ENCODE results near the gene PGGT1B.

The PGGT1B gene

GRCh38 chr5:115181757-115182156 is 80.9 kb downstream of the PGGT1B start:
- no peak for DNase-seq

DNA sequence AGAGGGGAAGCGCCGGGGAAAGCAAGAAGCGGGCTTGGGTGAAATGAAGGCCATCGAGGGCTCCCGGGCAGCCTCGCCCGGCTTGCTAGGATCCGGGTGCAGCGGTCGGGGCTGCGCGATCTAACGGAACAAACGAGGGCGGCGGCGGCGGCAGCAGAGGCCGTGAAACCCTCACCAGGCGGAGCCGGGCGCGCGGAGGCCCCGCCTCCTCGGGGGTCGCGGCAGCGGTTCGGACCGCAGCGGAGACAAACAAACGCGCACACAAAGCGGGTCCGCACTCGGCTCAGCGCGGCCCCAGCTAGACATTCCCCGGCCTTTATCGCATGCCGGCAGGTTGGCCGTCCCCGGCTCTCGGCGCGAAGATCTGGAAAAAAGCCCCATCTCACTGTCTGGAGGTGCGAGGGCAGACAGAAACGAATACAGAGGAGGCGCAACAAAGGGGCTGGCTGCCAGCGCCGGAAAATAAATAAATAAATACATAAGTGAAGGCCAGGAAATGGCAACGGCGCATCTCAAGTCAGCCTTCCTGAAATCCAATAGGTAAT is 82.4 kb downstream of the PGGT1B start:
- DNase-seq = peak in 11 of 51 donors; percentile 7 to 59 (median 14)

GRCh38 chr5:115179394-115180164 is 83.1 kb downstream of the PGGT1B start:
- peak in 9 of 51 donors; percentile 9 to 34 (median 20) for DNase-seq

- DNase-seq = peak in 2 of 51 donors; percentile 16 to 22
Observed at GRCh38 chr5:115179030-115179393, 83.7 kb downstream of the PGGT1B start.

- peak in 1 of 51 donors; percentile 26 for DNase-seq
Observed at GRCh38 chr5:115170929-115171510, 91.7 kb downstream of the PGGT1B start.

GRCh38 chr5:115170134-115170928 is 92.3 kb downstream of the PGGT1B start:
- DNase-seq = peak in 7 of 51 donors; percentile 20 to 58 (median 39)

DNA sequence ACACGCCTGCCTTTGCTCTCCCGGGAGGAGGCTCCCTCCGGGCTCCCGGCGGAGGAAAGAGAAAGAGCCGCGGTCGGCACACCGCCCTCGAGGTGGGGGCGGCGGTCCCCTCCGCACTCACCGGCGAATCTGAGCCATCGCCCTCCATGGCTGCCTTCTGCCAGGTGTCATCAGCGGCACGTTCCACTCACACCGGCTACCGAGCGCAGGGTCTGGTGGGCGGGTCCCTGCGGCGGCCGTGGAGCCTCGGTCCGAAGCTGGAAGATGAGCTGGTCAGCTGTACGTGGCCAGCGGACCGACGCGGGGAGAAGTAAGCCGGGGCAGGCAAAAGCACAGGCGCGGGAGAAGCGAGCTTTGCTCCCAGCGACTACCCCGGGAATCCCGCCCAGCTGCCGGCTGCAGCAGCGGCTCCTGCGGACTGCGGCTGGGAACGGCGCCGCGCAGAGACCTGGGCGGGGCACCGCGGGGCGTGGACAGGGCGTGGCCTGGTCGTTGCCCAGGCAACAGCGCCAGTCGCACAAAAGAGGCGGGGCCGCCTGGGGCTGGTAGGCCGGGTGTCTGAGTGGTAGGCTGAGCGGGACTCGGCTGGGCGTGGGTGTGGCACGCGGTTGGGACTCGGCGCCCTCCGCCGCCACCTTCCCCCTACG is 93.1 kb downstream of the PGGT1B start, which contains the start of gene TRIM36:
TRIM36 (minus strand) TSS at position 422 of the 647 bp plus-strand sequence; CDS start at position 148, 274 bp downstream.
- DNase-seq = peak; percentile 20 to 94 (median 84)

GRCh38 chr5:115168829-115169486 is 93.7 kb downstream of the PGGT1B start:
- DNase-seq = peak in 8 of 51 donors; percentile 4 to 46 (median 30)

DNA sequence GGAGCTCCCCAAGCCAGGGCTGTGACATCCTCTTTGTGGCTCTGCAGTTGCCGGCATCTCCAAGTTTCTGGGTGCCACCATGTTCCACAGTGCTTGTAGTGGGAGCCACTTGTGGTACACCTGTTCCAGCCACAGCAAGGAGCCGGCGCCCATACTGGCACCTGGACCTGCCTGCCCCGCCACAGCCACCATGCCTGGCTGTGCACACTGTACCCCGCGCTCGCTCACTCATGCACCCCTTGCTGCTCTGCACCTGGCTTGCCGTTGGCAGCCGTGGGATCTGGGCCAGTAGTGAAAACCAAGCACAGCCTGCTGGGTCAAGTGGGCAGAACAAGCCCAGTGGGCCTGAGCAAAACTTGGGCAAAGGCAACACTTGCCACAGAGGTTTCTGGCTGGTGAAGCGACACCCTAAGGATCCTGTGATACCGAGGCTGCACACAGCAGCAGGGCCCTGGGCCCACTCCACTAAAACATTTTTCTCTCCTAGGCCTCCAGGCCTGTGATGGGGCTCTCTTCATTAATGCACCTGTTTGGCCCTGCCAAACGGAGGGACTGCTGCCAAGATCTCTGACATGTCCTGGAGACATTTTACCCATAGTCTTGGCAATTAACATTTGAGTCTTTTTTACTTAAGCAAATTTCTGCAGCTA is 95.8 kb downstream of the PGGT1B start:
- DNase-seq = no peak

- DNase-seq = no peak
Observed at GRCh38 chr5:115165790-115166189, 96.9 kb downstream of the PGGT1B start.

DNA sequence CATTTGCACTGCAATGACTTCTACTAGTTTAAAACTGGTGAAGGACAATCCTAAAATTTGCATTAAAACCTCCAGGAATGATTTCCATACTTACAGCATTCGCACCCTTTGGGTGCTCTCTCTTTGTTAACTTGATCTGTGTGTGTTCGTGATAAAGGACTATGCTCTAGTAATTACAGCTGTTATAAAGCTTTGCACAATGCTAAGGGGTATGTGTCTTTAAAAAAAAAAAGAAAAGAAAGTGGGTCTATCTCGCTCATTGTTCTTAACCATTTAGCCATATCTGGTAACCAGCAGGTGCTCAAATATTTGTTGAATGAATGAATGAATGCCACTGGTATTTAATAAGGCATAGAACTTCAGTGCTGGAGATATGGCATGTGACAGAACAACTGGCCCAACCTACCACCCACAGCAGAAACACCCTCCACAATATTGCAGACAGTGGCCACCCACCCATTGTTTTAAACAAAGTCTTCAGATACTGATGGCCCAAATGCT is 101.7 kb downstream of the PGGT1B start:
- DNase-seq = no peak
